MM.1S (cell line): ENCODE results near the gene CUTA.

Source experiments
- DNase-seq: peaks from one replicate; pipeline ENCODE4 v3.0.0-alpha.2; 2015
- H2AFZ ChIP-seq: fragments of 300-600 bp; sonication (generic); 2 replicates; pipeline ENCODE4 v1.6.0; 2016; ENCODE audit warnings: antibody characterized with exemption, low read length
- H3F3A ChIP-seq: fragments of 300-600 bp; sonication (generic); 2 replicates; pipeline ENCODE4 v1.6.1; 2016; ENCODE audit warnings: mild to moderate bottlenecking, antibody characterized with exemption, low read length, moderate library complexity, mixed read lengths; ENCODE audit not compliant: insufficient read depth
- H3K27ac ChIP-seq: fragments of 300-600 bp; sonication (generic); 2 replicates; pipeline ENCODE4 v1.5.1; 2016; ENCODE audit warnings: mild to moderate bottlenecking, low read length
- H3K27me3 ChIP-seq: fragments of 300-600 bp; sonication (generic); replicated peaks from 2 replicates; pipeline ENCODE4 v1.6.0; 2016; ENCODE audit warnings: low read length; ENCODE audit not compliant: insufficient read depth
- H3K36me3 ChIP-seq: fragments of 300-600 bp; sonication (generic); replicated peaks from 2 replicates; pipeline ENCODE4 v1.6.1; 2016; ENCODE audit warnings: mild to moderate bottlenecking, low read length, mixed read lengths; ENCODE audit not compliant: insufficient read depth
- H3K4me1 ChIP-seq: fragments of 300-600 bp; sonication (generic); 2 replicates; pipeline ENCODE4 v1.6.1; 2016; ENCODE audit warnings: low read length, mixed read lengths
- H3K4me2 ChIP-seq: fragments of 300-600 bp; sonication (generic); 2 replicates; pipeline ENCODE4 v1.6.0; 2016; ENCODE audit warnings: low read depth, low read length
- H3K4me3 ChIP-seq: fragments of 300-600 bp; sonication (generic); 2 replicates; pipeline ENCODE4 v1.5.1; 2016; ENCODE audit warnings: low read length, mixed read lengths
- H3K79me2 ChIP-seq: fragments of 300-600 bp; sonication (generic); 2 replicates; pipeline ENCODE4 v1.6.1; 2016; ENCODE audit warnings: mixed run types, low read length, mixed read lengths
- H3K9ac ChIP-seq: fragments of 300-600 bp; sonication (generic); 2 replicates; pipeline ENCODE4 v1.6.1; 2016; ENCODE audit warnings: low read length, mixed read lengths
- H3K9me2 ChIP-seq: fragments of 300-600 bp; sonication (generic); replicated peaks from 2 replicates; pipeline ENCODE4 v1.6.1; 2016; ENCODE audit warnings: mild to moderate bottlenecking, low read length, mixed read lengths; ENCODE audit not compliant: insufficient read depth
- H3K9me3 ChIP-seq: fragments of 300-600 bp; sonication (generic); replicated peaks from 2 replicates; pipeline ENCODE4 v1.6.1; 2016; ENCODE audit warnings: mild to moderate bottlenecking, low read length, mixed read lengths; ENCODE audit not compliant: insufficient read depth
- H4K20me1 ChIP-seq: fragments of 300-600 bp; sonication (generic); 2 replicates; pipeline ENCODE4 v1.6.1; 2016; ENCODE audit warnings: mild to moderate bottlenecking, low read length, moderate library complexity, mixed read lengths; ENCODE audit not compliant: insufficient read depth
- EZH2 ChIP-seq: fragments of 300-600 bp; sonication (generic); optimal IDR thresholded peaks from 2 replicates; pipeline ENCODE3; 2017; ENCODE audit warnings: low read depth, mild to moderate bottlenecking, antibody characterized with exemption, low read length, mixed read lengths
- EZH2phosphoT487 ChIP-seq: fragments of 300-600 bp; sonication (generic); IDR thresholded peaks from 2 replicates; pipeline ENCODE4 v1.6.1; 2018; ENCODE audit warnings: antibody characterized with exemption, low read length
- TF ChIP-seq, protein P1 (sequence below): fragments of 300-600 bp; sonication (generic); IDR thresholded peaks from 2 replicates; pipeline ENCODE4 v1.5.1; 2016; ENCODE audit warnings: antibody characterized with exemption, low read length, mixed read lengths

Gene CUTA

DNA sequence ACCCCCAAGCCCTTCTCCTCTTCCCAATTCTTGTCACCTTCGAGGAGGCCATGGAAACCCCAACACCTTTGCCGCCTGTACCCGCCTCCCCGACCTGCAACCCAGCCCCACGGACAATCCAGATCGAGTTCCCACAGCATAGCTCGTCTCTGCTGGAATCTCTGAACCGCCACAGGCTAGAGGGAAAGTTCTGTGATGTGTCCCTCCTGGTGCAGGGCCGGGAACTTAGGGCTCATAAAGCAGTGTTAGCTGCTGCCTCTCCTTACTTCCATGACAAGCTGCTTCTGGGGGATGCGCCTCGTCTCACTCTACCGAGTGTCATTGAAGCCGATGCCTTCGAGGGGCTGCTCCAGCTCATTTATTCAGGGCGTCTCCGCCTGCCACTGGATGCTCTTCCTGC is 37.1 kb upstream of the CUTA start:
- no peak for TF ChIP-seq EZH2phosphoT487
- TF ChIP-seq, protein P1, sequence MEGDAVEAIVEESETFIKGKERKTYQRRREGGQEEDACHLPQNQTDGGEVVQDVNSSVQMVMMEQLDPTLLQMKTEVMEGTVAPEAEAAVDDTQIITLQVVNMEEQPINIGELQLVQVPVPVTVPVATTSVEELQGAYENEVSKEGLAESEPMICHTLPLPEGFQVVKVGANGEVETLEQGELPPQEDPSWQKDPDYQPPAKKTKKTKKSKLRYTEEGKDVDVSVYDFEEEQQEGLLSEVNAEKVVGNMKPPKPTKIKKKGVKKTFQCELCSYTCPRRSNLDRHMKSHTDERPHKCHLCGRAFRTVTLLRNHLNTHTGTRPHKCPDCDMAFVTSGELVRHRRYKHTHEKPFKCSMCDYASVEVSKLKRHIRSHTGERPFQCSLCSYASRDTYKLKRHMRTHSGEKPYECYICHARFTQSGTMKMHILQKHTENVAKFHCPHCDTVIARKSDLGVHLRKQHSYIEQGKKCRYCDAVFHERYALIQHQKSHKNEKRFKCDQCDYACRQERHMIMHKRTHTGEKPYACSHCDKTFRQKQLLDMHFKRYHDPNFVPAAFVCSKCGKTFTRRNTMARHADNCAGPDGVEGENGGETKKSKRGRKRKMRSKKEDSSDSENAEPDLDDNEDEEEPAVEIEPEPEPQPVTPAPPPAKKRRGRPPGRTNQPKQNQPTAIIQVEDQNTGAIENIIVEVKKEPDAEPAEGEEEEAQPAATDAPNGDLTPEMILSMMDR: no peak
- TF ChIP-seq EZH2: no peak
- peak overlapping the region; percentile 79 for H3K4me3 ChIP-seq
- no peaks in the 10 kb centered on the region for H3K4me1 ChIP-seq
- peaks cover 20% of the 10 kb centered on the region for H3K79me2 ChIP-seq
- H3K9ac ChIP-seq: peak overlapping the region; percentile 76; the same call in 1 of the 2 replicates
- no peaks in the 10 kb centered on the region for H3F3A ChIP-seq
- DNase-seq: no peak
- no peaks in the 10 kb centered on the region for H3K9me3 ChIP-seq
- no peaks in the 10 kb centered on the region for H4K20me1 ChIP-seq
- H3K4me2 ChIP-seq: peak overlapping the region; percentile 97
- H3K27ac ChIP-seq: no peak overlapping the region
- H3K36me3 ChIP-seq: no peaks in the 10 kb centered on the region
- peak overlapping the region; percentile 80 for H2AFZ ChIP-seq
- H3K9me2 ChIP-seq: no peaks in the 10 kb centered on the region
- H3K27me3 ChIP-seq: no peaks in the 10 kb centered on the region

DNA sequence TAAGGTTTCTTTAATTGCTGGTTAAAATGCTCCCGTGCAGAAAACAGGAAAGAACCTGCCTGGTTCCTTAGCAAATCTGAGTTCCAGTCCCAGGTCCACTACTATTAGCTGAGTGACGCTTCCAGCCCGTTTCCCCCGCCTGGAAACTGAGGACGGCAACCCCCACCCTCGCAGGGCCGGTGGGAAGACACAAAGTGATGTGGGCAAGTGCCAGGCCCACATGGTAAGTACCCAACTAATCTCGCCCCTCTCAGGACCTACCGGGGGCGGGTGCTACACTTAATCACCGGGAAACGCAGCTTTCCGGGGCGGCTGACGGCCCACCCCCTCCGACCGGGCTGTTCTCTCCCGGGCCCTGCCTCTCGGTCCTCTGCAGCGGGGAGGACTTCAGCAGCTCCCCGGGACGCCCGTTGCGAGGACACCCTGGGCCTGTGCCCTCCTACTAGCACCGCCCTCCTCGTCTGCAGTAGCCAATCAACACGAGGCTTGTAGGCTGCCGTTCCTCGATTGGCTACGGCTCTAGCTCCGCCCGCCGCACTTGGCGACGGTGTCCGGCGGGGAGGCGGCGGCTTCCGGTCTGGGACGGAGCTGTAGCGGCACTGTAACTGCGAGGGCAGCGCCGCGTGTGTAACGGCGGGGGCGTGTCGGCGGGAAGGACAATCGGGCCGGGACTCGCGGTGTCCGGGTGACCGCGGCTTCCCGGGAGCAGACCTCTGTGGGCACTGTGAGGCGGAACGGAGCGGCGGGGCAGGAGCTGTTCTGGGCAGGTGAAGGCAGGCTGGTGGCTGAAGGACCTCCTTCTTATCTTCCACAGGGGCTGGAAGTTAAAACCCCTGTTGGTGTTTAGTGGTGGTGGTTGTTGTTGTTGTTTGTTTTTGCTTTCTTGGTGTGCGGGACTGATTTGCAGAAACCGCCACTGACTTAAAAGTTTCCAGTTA is 36.4 kb upstream of the CUTA start, which contains the start of gene ZBTB9:
Gene ZBTB9, plus strand, starts transcription at position 568 of the 938 bp plus-strand sequence. CDS start 525 bp downstream, outside the sequence.
- peak within 1 kb of the TSS; percentile 79 for H3K4me3 ChIP-seq
- no peaks in the 10 kb centered on the region for H3K9me2 ChIP-seq
- peak within 1 kb of the TSS; percentile 76 for H3K9ac ChIP-seq
- H3K9me3 ChIP-seq: no peaks in the 10 kb centered on the region
- TF ChIP-seq, protein P1: no peak
- no peak for TF ChIP-seq EZH2phosphoT487
- no peaks in the 10 kb centered on the region for H3K4me1 ChIP-seq
- peak within 1 kb of the TSS; percentile 97 for H3K4me2 ChIP-seq
- H3K36me3 ChIP-seq: no peaks in the 10 kb centered on the region
- H3K79me2 ChIP-seq: peaks cover 20% of the 10 kb centered on the region
- H3K27me3 ChIP-seq: no peaks in the 10 kb centered on the region
- H2AFZ ChIP-seq: peak within 1 kb of the TSS; percentile 80
- H3F3A ChIP-seq: no peaks in the 10 kb centered on the region
- peak within 1 kb of the TSS; percentile 37; the same call in 1 of the 2 replicates for H3K27ac ChIP-seq
- peak; percentile 96 for DNase-seq
- H4K20me1 ChIP-seq: no peaks in the 10 kb centered on the region

DNA sequence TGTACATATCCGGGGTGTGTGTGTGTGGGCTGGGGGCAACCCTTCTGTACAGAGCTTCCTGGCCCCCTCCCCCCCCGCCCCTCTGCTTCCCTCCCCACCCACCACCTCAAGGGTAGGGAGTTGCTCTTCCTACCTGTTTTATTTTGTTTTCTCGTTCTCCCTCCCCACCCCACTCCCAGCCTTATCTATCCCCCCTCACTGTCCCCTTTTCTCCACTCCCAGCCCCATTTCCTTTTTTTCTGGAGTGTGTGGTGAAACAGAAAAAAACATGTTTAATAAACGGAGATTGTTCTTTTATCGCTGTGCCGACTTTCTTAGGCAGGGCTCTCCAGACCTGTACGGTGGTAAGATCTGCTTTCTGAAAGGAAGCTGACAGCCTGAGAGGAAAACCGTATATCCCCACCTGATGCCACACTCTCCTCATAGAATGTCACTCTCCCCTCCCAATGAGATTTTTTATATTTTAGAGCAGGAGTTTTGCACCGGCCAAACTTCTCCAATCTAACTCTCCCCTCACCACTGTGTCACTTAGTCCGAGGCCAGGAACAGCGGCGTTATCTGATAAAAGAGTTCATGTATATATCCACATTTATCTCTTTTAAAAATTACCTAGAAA is 35.6 kb upstream of the CUTA start:
- peak overlapping the region; percentile 76 for H3K9ac ChIP-seq
- no peaks in the 10 kb centered on the region for H3K36me3 ChIP-seq
- H3K4me1 ChIP-seq: no peaks in the 10 kb centered on the region
- peak overlapping the region; percentile 79 for H3K4me3 ChIP-seq
- 0 out of 2 replicates have a peak overlapping the region, but pooled peaks have one; percentile 59 for H2AFZ ChIP-seq
- H3K9me3 ChIP-seq: no peaks in the 10 kb centered on the region
- TF ChIP-seq, protein P1: no peak
- TF ChIP-seq EZH2: no peak
- TF ChIP-seq EZH2phosphoT487: no peak
- no peaks in the 10 kb centered on the region for H3K27me3 ChIP-seq
- no peaks in the 10 kb centered on the region for H3K9me2 ChIP-seq
- H3F3A ChIP-seq: no peaks in the 10 kb centered on the region
- peak overlapping the region; percentile 97 for H3K4me2 ChIP-seq
- peak; percentile 25 for DNase-seq
- no peaks in the 10 kb centered on the region for H4K20me1 ChIP-seq
- peak overlapping the region; percentile 37; the same call in 1 of the 2 replicates for H3K27ac ChIP-seq
- H3K79me2 ChIP-seq: peaks cover 20% of the 10 kb centered on the region
